SHP77 (cell line): ENCODE measurements around the gene RTP3.
"Not testable (repeated sequence)": the region's sequence is repeated elsewhere in the genome, so short reads cannot be mapped to it uniquely, and the experiment has no call there.

Source experiments
- DNase-seq, 2 experiments: peaks; one replicate each; lab custom pipeline; 2025; lab: John Stamatoyannopoulos, UW

The RTP3 gene

DNA sequence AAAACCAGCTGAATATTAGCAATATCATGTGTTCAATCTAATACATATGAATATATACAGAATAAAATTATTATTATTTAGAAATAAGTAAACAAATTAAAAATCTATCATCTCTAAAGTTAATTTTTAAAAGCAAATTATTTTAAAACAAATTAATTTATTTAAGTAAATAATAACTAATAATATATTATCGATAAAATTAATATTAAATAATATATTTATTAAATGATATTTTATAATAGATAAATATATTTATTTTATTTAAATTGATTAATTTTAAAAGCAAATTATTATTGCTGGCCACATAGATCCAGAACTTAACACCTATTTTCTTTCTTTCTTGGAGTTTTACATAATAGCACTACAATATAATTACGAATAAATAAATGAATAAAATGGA, 22.2 kb downstream of the RTP3 start:
- no peak for DNase-seq

DNA sequence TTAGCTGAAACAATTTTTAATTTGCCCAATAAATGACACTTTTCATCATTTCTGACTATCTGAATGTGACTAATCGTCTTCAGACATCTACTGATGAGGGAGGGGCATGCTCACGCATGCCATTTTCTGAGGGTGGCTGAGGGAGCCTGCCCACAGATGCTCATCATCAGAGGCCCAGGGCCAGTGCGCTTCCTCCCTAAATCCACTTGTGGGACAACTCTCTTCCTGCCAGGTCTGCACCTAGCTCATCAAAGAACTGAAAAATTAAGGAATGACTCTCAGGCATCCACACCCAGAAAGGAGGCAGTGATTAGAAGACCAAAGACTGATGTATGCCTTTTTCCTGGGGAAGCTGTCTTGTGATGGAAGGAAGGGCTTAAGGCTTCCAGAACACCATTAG, 22.8 kb downstream of the RTP3 start:
- DNase-seq = no peak

DNA sequence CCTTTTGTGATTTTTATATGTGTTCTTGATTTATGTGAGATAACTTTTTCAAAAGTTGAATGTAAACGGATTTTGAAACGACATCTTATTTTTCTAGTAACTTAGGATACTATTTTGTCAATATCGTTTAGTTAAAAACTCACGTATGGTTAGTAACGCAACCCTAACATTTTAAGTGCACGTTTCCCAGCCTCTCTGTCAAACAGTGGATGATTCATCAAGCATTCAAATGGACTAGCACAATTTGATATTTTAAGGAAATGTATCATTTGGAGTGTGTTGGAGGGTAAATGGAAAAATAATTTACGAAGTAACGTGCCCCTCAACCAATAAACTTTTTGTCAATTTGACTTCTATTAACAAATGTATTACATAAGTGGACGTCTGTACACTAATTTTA, 23.3 kb downstream of the RTP3 start:
- no peak for DNase-seq

DNA sequence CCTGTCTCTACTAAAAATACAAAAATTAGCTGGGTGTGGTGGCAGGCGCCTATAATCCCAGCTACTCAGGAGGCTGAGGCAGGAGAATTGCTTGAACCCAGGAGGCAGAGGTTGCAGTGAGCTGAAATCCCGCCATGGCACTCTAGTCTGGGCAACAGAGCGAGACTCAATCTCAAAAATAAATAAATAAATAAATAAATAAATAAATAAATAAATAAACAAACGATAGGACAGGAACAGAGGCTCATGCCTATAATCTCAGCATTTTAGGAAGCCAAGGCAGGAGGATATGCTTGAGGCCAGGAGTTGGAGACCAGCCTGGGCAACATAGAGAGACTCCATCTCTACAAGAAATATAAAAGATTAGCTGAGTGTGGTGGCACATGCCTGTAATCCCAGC, 24.4 kb downstream of the RTP3 start:
- not testable (repeated sequence) for DNase-seq

DNA sequence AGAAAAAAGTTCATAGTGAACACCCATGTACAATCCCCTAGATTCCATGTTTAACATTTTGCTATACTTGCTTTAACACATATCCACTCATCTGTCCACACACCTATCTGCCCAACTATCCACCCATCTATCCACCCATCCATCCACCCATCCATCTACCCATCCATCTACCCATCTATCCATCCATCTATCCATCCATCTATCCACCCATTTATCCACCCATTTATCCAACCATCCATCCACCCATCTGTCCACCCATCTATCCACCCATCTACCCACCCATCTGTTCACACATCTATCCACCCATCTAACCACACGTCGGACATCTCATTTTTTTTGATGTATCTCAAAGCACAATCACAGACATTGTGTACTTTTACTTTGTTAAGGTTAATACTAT, 25.8 kb downstream of the RTP3 start:
- no peak for DNase-seq

DNA sequence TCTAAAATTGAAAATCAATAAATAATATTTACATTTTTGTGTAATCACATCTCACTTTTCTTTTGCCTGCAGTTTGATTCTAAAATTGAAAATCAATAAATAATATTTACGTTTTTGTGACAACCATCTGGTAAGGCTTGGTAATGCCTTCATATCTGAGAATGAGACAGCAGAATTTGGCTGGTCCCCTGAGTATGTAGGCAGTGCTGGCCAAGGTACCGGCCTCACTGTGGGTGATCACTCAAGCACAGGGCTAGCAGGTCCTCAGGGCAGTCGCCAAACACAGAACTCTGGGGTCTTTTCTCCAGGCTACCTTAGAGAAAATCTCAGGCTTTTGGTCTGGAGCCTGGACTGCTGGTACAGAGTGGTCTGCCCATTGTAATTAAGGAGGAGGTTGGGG, 26.2 kb downstream of the RTP3 start:
- no peak for DNase-seq

DNA sequence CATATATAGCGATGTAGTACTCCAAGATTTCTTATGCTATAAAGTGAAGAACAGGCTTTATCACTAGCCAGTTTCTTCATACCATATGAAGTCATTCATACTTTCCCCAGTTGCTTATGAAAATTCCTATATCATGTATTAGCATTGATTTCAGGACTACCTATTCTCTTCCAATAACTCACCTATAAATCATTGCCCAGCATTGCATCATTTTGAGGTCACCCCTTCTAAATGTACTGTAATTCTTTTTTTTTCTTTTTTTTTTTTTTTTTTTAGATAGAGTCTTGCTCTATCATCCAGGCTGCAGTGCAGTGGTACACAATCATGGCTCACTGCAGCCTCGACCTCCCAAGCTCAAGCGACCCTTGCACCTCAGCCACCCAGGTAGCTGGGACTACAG, 27.1 kb downstream of the RTP3 start:
- no peak for DNase-seq

DNA sequence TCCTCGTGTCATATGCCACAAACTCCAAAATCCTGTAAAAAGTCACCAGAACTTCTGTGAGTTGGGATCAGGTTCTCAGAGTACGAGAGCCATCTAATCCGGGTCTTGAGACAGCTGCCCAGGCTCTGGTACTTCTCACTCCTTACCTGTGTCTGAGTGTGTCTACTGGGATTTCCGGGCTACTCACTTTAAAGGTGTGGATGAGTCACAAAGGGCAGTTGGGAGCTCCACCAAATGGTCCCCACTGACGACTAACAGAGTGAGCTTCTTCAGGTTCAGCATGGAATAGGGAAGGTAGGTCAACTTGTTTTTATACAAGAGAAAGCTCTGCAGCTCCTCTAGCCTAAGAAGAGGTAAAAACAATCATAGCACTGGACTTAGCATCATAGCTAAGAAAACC, 29.5 kb downstream of the RTP3 start:
- DNase-seq = no peak

DNA sequence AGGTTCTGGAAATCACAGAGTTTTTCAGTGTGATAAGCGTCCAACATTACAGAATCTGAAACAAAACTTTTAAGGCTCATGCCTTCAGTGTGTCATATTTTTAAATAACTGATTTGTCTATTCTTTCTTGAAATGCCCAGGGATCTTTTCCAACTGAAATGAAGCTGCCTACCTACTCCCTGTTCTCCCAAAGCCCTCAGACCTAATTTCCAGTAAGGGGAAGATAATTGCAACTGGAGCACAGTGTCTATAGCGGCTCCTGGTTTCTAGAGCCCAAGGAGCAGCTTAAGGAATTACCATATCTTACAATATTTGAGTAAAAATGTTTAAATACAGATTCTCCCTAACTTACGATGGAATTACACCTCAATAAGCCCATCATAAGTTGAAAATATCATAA, 35.3 kb downstream of the RTP3 start:
- DNase-seq = no peak

DNA sequence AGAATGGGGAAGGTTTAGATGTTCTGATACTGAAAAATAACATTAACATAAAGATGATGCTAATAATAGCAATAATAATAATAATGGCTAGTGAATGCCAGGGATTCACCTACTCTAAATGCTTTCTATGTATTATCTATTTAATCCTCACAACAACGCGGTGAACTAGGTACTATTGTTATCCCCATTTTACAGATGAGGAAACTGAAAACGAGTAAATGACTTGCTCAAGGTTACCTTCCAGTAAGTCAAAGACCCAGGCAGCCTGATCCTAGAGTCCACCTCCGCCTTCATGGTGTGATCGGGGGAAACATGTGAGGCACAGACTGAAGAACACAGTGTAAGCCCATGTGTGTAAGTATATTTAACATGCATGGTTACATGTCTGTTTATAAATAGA, 38.0 kb downstream of the RTP3 start:
- no peak for DNase-seq

DNA sequence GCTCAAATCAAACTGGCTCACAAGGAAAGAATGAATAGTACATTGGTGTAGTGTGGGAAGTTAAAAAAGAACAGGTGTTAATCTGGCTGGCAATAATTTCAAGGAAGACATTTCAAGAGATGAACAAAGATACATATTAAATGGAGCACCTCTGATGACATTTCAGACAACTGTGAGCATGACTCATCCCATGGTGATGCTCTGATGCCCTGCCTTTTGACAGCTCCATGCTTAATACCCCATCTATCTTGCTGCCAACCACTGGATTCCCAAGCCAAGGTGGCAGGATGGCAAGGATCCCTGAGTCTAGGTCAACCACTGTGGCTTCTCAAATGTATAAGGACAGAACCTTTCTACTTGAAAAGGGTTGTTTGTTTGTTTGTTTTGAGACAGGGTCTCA, 39.0 kb downstream of the RTP3 start:
- no peak for DNase-seq

DNA sequence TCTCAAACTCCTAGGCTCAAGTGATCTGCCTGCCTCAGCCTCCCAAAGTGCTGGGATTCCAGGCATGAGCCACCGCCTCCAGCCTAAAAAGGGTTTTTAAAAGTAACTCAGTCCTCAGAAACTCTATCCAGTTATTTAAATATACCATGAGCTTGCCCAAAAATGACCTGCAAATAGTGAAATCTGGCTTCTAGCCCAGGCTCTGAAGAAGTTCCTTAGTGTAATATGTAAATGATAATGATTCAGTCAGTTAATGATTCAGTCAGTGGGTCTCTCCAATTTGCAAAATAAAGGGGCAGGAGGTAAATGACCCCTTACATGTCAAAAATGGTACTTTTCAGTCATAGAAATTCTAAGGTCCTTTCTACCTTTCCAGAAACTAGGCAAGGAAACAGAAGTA, 39.5 kb downstream of the RTP3 start:
- DNase-seq = no peak

DNA sequence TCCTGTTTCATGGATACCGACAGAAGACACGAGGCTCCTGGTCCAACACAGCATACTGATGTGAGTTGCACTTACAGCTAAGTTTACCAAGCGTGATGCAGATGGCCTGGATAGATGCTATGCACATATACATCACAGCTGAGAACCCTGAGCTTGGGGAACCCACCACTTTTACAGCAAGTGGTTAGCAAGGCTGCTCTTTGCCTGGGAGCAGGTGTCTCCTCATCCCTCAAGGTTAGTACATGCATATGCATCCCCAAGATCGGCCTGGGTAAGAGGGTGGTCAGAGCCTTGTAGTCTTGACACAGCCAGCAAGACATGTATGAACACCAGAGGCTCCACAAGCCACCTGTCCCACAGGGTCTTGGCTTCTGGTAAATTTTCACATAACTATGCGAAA, 40.0 kb downstream of the RTP3 start:
- no peak for DNase-seq

DNA sequence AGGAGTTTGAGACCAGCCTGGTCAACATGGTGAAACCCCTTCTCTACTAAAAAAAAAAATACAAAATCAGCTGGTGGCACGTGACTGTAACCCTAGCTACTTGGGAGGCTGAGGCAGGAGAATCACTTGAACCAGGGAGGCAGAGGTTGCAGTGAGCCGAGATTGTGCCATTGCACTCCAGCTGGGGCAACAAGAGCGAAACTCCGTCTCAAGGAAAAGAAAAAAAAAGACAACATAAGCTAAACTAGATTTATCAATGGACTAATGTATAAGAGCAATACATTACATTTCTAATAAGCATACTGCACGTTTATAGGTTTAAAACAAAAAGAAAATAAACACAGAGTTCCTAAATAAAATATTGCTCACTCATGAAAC, 40.6 kb downstream of the RTP3 start:
- DNase-seq = not testable (repeated sequence)

DNA sequence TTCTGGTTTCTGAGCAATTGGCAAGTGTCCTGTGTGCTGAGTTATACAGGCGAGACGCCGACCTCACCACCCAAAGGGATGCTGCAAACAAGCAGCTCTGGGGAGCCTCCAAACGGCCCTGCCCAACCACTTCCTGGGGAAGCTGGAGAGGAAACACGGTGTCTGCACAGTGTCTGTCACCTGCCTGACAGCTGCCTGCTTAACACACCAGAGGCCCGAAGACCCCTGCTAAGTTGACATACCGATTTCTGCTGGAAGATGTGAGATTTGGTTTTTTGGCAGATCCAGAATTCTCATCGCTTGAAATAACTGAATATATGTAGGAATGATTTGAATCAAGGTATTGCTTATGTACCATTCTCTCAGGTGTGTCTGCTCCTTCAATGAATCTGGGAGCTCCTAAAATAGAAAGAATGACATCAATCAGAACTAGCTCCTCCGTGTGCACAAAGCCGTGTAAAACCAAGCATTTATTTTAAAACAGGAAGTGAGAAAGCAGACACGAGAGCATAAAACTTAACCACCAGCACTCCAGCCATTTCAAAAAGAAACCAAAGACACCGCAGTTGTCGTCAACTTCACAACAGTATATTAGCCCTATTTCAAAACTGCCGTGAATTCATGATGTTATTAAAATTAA, 41.1 kb downstream of the RTP3 start:
- DNase-seq = peak in 1 of 2 experiments; percentile 21

DNA sequence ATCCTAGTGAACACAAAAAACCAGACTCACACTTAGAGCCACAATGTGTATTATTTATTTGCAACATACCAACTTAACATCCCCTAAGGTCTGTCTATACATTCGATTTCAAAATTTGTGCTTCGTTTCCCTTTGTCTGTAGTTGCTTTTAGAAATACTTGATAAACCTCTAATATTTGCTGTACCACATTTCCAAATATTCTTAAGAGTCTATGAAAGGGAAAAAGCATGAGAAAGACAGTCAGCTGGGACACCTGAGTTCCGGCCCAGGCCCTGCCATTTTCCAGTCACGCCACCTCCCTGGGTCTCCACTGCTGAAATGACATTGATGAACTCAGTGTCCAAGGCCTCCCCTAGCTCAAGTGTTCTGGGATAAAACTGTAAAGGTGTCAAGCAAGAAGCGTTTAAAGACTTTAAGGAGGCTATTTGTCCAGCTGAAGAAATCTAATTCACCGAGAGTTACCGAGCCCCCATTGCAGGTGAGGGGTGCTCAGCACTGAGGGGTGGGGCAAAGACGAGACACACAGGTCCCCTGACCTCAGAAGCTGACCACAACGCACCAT, 41.7 kb downstream of the RTP3 start:
- no peak for DNase-seq

DNA sequence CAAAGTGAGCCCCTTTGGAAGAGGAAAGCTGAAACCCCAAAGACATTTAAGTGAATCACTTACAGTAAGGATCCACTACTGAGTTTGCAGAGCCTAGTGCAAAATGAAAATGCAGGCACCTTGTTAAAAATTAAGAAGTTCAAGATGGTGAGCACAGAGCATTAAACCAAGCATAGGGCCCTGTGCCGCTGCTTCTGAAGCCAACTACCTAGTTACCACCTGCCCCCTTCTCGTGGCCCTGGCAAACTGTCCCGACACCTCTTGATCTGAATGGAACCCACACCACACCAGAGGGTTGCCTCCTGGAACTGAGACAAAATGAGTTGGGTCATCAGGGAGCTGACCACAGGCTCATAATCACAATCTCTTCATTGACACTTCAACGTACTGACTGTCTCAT, 42.8 kb downstream of the RTP3 start:
- no peak for DNase-seq

DNA sequence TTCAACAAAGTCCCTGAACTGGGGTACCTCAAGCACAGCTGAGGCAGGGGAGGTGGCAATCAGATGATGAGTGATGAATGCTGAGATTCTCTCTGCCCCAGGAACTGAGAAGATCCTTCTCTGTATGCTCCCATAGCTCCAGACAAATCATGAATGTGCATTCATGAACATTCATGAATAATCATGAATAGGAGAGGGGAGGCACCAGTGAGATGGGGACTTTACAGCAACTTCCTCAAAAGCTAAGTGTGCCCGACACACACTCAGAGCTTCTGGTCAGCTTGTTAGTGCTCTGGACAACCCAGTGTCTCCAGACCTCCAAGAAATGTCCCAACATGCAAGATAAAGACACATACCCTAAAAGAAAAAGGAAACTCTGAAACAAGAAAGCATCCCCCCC, 44.1 kb downstream of the RTP3 start:
- DNase-seq = no peak

DNA sequence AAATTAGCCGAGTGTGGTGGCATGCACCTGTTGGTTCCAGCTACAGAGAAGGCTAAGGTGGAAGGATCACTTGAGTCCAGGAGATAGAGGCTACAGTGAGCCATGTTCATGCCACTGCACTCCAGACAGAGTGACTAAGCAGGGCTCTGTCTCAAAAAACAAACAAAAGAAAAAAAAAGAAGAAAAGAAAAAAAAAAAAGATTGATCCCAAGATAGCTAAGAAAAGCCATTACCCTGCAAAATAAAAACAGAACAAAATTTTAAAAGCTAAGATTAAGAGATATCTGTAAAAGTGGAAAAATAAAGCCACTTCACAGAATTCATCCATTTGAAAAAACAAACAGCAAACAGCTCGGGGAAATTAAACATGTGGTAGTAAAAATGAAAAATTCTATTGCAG, 44.6 kb downstream of the RTP3 start:
- DNase-seq = no peak

DNA sequence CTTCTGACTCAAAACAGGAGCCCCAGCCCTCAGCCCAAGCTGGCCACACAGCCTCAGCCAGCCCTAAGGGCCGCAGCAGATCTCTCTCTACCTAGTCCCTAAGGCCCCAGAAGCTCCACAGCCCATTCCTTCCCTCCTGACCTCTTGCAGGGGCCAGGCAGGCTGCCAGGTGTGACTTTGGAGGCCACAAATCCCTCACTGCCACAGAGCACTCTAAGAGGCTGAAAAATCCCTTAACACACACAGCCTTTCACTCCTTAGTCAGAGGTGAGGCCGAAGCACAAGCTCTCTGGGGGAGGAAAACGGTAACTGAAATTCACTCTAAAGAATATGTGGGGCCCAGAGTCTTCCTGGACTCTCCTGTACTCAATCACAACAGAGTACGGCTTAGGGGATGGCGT, 45.0 kb downstream of the RTP3 start:
- DNase-seq = no peak

DNA sequence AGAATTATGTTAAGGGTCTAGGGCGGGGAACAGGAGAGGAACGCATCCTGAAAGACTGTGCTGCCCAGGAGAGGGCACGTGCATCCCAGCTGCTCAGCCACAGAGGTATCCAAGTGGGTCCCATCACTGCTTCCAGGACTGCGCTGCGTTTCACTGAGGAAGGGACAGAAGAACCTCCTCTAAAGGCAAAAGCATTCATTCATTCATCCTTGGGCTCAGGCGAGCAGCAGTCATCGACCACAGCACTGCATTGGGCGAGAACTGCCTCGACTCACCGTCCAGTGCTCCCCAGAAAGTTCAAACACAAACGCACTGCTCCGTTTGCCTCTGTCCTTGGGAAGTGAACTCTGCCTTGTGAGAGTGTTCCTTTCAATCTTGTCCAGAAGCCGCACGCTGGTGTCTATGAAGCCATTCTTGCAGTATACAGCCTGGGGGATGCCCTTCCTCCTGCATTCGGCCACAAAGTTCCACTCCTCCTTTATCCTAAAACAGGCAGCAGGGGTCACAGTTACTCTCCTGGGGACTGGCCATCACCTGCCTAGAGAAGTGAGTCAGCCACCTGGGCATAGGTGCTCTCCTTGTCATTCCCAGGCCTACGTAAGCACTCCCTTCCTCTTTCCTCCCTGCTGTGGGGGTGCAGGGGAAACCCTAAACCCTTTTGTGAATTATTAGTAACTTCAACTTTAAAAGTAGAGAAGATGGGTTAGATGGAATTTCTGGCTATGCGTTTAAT, 47.2 kb downstream of the RTP3 start:
- DNase-seq = no peak

DNA sequence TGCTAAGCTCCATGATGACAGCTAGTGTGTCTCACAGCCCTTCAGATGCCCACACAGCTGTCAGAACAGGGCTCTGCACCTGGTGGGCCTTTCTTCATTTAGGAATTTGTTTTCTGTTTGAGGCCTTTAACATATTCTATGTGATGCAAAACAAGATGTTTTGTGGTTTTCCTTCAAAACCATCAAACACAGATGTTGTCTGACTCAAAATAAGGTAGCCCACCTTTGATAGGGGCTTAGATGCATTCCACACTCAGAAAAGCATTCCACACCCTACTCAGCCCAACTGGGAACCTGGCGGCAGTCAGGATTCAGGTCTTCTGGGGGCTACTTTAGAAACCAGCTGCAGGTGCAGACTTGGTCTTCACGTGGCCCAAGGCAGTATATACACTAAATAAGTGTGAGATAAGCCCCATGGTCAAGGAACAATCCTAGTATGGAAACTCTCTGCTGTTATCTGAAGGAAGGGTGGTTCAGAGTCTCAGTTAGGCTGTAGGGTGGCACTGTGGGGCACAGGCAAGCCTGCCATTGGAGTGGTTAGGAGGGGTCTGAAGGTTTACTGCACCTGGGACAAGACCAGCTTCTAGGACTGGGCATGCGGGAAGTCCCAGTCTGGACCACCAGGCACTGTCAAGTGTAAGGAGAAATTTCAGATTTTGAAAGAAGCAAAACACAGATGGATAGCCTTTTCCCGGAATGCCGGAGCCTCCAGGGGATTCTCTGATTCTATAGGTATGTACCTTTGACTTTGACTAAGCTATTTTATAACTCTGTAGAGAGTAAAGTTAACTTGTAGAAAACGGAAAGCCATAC, 48.2 kb downstream of the RTP3 start:
- DNase-seq = no peak

DNA sequence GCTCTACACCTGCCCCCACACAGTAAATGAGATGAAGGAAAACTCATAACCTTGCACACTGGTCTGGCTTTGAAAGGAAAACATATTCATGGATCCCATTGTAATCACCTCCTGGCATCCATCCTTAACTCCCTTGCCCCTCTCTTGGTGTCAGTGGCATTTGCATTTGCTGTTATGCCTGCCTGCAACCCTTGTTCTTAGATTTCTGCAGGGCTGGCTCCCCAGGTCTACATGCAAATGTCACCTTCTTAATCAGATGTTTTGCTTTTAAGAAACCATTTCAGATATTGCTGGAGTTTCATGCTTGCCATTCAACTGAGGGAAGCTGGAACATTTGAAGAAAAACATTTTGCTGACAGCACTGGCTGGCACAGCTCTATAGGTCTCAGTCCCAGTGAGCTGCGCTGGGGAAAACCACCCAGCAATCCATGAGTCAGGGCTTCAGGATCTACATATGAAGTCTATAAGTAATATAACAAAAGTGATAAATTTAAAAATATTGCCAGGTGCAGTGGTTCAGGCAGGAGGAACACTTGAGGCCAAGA, 49.2 kb downstream of the RTP3 start:
- no peak for DNase-seq
